HepG2 (cell line): ENCODE measurements around the gene TLN1. TPM values are rescaled to one million over a fixed set of nuclear protein-coding genes. Genes with fewer than 3 reads are reported as not detected.

Source experiments
- ATAC-seq: fragments of 200-7000 bp; cut with Tn5 transposase; 3 replicates; pipeline ENCODE4 v1.9.1; 2020; ENCODE audit warnings: mild to moderate bottlenecking, moderate library complexity
- BruUV-seq: library from RNA; stranded (reverse); fragments of 400-500 nt; replicated peaks from 2 replicates; lab custom pipeline; 2021; lab: Mats Ljungman, UMichigan
- CTCF ChIA-PET: fragments of 300-600 bp; formaldehyde crosslinking; extraction: SDS; loops from one replicate; lab custom pipeline; 2021; ENCODE audit warnings: low total read pairs, inconsistent platforms, low intra/inter-chr PET ratio; lab: Yijun Ruan, JAX
- POLR2A ChIA-PET: fragments of 350-600 bp; sonication (Branson Sonifier 250); formaldehyde crosslinking; loops from one replicate; lab custom pipeline; 2020; ENCODE audit warnings: antibody characterized with exemption, inconsistent platforms; lab: Yijun Ruan, JAX
- DNase-seq: peaks from one replicate; pipeline ENCODE4 v3.0.0-alpha.2; 2015; ENCODE audit warnings: low spot score
- FAIRE-seq: peaks from 3 replicates; lab custom pipeline; 2011; peaks lifted over from hg19 to GRCh38; lab: Jason Lieb, UNC
- H2AFZ ChIP-seq: one replicate; pipeline ENCODE4 v1.6.1; 2011; ENCODE audit warnings: low read length, inconsistent platforms
- H3K27ac ChIP-seq: fragments of 300-600 bp; 3 replicates; pipeline ENCODE4 v1.8.0; 2011; ENCODE audit warnings: mixed run types, mild to moderate bottlenecking, mixed read lengths, low read length, inconsistent platforms; ENCODE audit not compliant: insufficient read depth; ENCODE audit errors: extremely low read length
- H3K27me3 ChIP-seq, 2 experiments: fragments of 200-600 bp in 1 of 2; 2 replicates in 1 of 2; 3 replicates in 1 of 2; pipeline versions ENCODE4 v1.6.0 to v1.8.0; 2011; ENCODE audit warnings: low read length in 2 of 2, mild to moderate bottlenecking in 2 of 2, moderate library complexity in 2 of 2, inconsistent platforms in 1 of 2; ENCODE audit not compliant: insufficient read depth in 2 of 2, control insufficient read depth in 1 of 2
- H3K36me3 ChIP-seq, 2 experiments: fragments of 200-600 bp in 1 of 2; replicated peaks in 1 of 2; 2 replicates in 1 of 2; 3 replicates in 1 of 2; pipeline versions ENCODE4 v1.5.1 to v1.8.0; 2011; ENCODE audit warnings: low read length in 2 of 2, inconsistent platforms in 1 of 2; ENCODE audit not compliant: insufficient read depth in 2 of 2, control insufficient read depth in 1 of 2
- H3K4me1 ChIP-seq: 2 replicates; pipeline ENCODE4 v1.5.1; 2012; ENCODE audit warnings: low read length, inconsistent platforms; ENCODE audit not compliant: insufficient read depth
- H3K4me2 ChIP-seq: 2 replicates; pipeline ENCODE4 v1.6.0; 2011; ENCODE audit warnings: low read depth, low read length, inconsistent platforms
- H3K4me3 ChIP-seq, 3 experiments: fragments of 200-600 bp in 1 of 3; sonication (generic), shearing (Covaris generic) in 1 of 3; replicated peaks in 1 of 3; 2 replicates each; pipeline ENCODE4 v1.5.1; 2011 to 2016; ENCODE audit warnings: low read length in 3 of 3, inconsistent platforms in 2 of 3, low read depth in 2 of 3, mild to moderate bottlenecking in 2 of 3, control low read depth in 1 of 3, mixed read lengths in 1 of 3; ENCODE audit not compliant: insufficient read depth in 1 of 3
- H3K79me2 ChIP-seq: one replicate; pipeline ENCODE4 v1.6.1; 2011; ENCODE audit warnings: low read length, inconsistent platforms; ENCODE audit not compliant: insufficient read depth
- H3K9ac ChIP-seq: 2 replicates; pipeline ENCODE4 v1.6.0; 2011; ENCODE audit warnings: mild to moderate bottlenecking, low read depth, low read length, inconsistent platforms; ENCODE audit not compliant: insufficient read depth
- H3K9me3 ChIP-seq: 2 replicates; pipeline ENCODE4 v1.5.1; 2012; ENCODE audit warnings: mild to moderate bottlenecking, low read length
- H4K20me1 ChIP-seq: 2 replicates; pipeline ENCODE4 v1.6.0; 2011; ENCODE audit warnings: inconsistent platforms, mild to moderate bottlenecking, low read length, moderate library complexity; ENCODE audit not compliant: insufficient read depth
- ARID4A ChIP-seq: sonication (generic); formaldehyde crosslinking; IDR thresholded peaks from 2 replicates; pipeline ENCODE4 v1.5.0; 2020; ENCODE audit warnings: mild to moderate bottlenecking, missing genetic modification reagents, borderline replicate concordance
- ATF2 ChIP-seq: sonication (generic); formaldehyde crosslinking; IDR thresholded peaks from 2 replicates; pipeline ENCODE4 v1.4.0; 2020; ENCODE audit warnings: missing genetic modification reagents
- CBX2 ChIP-seq, 2 experiments: fragments of 200-600 bp in 1 of 2; sonication (generic); formaldehyde crosslinking in 1 of 2; IDR thresholded peaks; 2 replicates each; pipeline versions ENCODE4 v1.7.0 to v1.8.1; 2018 to 2022; ENCODE audit warnings: low read depth in 2 of 2, low read length in 1 of 2, mild to moderate bottlenecking in 1 of 2, missing genetic modification reagents in 1 of 2
- GLMP ChIP-seq: sonication (generic); formaldehyde crosslinking; IDR thresholded peaks from 2 replicates; pipeline ENCODE4 v1.9.0; 2021; ENCODE audit warnings: missing genetic modification reagents, mild to moderate bottlenecking, borderline replicate concordance
- RBFOX2 ChIP-seq: fragments of 200-400 bp; formaldehyde crosslinking; IDR thresholded peaks from 2 replicates; pipeline ENCODE4 v1.6.1; 2017; ENCODE audit warnings: low read depth, mild to moderate bottlenecking, low read length
- ZBTB38 ChIP-seq: sonication (generic); formaldehyde crosslinking; IDR thresholded peaks from 2 replicates; pipeline ENCODE4 v1.5.1; 2020; ENCODE audit warnings: mild to moderate bottlenecking, missing genetic modification reagents
- ZFYVE20 ChIP-seq: sonication (generic); formaldehyde crosslinking; IDR thresholded peaks from 2 replicates; pipeline ENCODE4 v1.8.0; 2023; ENCODE audit warnings: low read depth, mild to moderate bottlenecking, moderate library complexity, missing genetic modification reagents, borderline replicate concordance
- ZNF207 ChIP-seq: fragments of 450-650 bp; IDR thresholded peaks from 2 replicates; pipeline ENCODE4 v1.6.1; 2016; ENCODE audit warnings: antibody characterized with exemption, borderline replicate concordance
- WGBS: methylation state at CpG from one replicate; pipeline ENCODE4 v1.1.6; 2017; ENCODE audit warnings: low lambda C conversion rate; 5-methylcytosine and 5-hydroxymethylcytosine counted together
- in situ Hi-C: cut with HindIII; loops from 2 replicates; pipeline ENCODE4 v1.10.0; 2017; ENCODE audit warnings: low pct_unique_long_range_greater_than_20kb; ENCODE audit not compliant: extremely low pct_ligation_motif_present
- intact Hi-C: fragments of 100-400 bp; cut with micrococcal nuclease; formaldehyde crosslinking; loops from one replicate; pipeline ENCODE4 v1.10.0; 2022; ENCODE audit not compliant: unreplicated experiment
- polyA plus RNA-seq, 8 experiments: library from polyadenylated mRNA; depleted of rRNA in 3 of 8; stranded (reverse) in 7 of 8; unstranded in 1 of 8; fragments of >200 nt; fragmentation: Illumina TruSeq in 4 of 8; extraction: Trizol in 4 of 8; gene quantifications; 2 replicates each; pipeline versions ENCODE4 v1.2.1 to v1.2.3, GENCODE V29; 2011 to 2016; ENCODE audit warnings: low read depth in 4 of 8, missing spikeins in 1 of 8, mixed read lengths in 1 of 8; ENCODE audit not compliant: insufficient read depth in 1 of 8
- total RNA-seq, 5 experiments: library from RNA; depleted of rRNA; stranded (reverse); fragments of >200 nt; fragmentation: Illumina TruSeq; extraction: Trizol; gene quantifications; 2 replicates each; pipeline ENCODE4 v1.2.3, GENCODE V29; 2016; ENCODE audit warnings: low read depth in 1 of 5

The TLN1 gene
- total and polyA plus RNA-seq, 2 of the 13 experiments (the other 11 are each of a cell fraction or from before 2014, with no cell fraction given) = 35.2 to 51.8 TPM

GRCh38 chr9:35675732-35676392 is 56.1 kb downstream of the TLN1 start:
- WGBS = 95% methylated on average over 48 of the region's 51 CpGs
- H3K4me2 ChIP-seq = no peak overlapping the region
- no peak overlapping the region for H2AFZ ChIP-seq
- DNase-seq (no peak), ATAC-seq (no peak), FAIRE-seq (no peak)
- H4K20me1 ChIP-seq = no peaks in the 10 kb centered on the region
- in situ Hi-C loops = no loop called here
- no peaks in the 10 kb centered on the region for H3K36me3 ChIP-seq
- peaks cover 43% of the 10 kb centered on the region for H3K4me1 ChIP-seq
- CTCF ChIA-PET = no interaction called here
- no peaks in the 10 kb centered on the region for H3K9me3 ChIP-seq
- no TSS peak for BruUV-seq
- POLR2A ChIA-PET = no interaction called here
- TF ChIP-seq RBFOX2 (0 out of 2 replicates have a peak, but pooled peaks have one; percentile 35), CBX2 (IDR thresholded peaks at IDR 0.05; ENCODE audit: low read depth, low read length) (no peak), CBX2 (CRISPR knock-in tag; IDR thresholded peaks at IDR 0.05; ENCODE audit: low read depth) (no peak)
- no peaks in the 10 kb centered on the region for H3K79me2 ChIP-seq
- H3K27ac ChIP-seq = no peak overlapping the region
- no peak overlapping the region for H3K9ac ChIP-seq
- H3K27me3 ChIP-seq = no peaks in the 10 kb centered on the region
- H3K4me3 ChIP-seq = peak overlapping the region in 2 of 3 experiments; percentile 33 to 39; a peak in 2 of 6 replicates
- intact Hi-C loops = no loop called here

GRCh38 chr9:35675204-35675603 is 56.8 kb downstream of the TLN1 start:
- H4K20me1 ChIP-seq = no peaks in the 10 kb centered on the region
- TF ChIP-seq ZNF207 (no peak), ATF2 (no peak), GLMP (CRISPR knock-in tag) (no peak), ZBTB38 (CRISPR knock-in tag) (peak; percentile 58; the same call in 1 of the 2 replicates), ZFYVE20 (no peak), ARID4A (CRISPR knock-in tag) (no peak)
- intact Hi-C loops (no loop called here), in situ Hi-C loops (no loop called here)
- peak overlapping the region in 2 of 3 experiments; percentile 33 to 39; a peak in 3 of 6 replicates for H3K4me3 ChIP-seq
- H2AFZ ChIP-seq = no peak overlapping the region
- H3K79me2 ChIP-seq = no peaks in the 10 kb centered on the region
- BruUV-seq = no TSS peak
- FAIRE-seq (no peak), ATAC-seq (no peak), DNase-seq (no peak)
- ChIA-PET CTCF (no interaction called here), POLR2A (interaction anchor here (0.9 kb wide), 1 partner anchor 15 kb away, joined by 6 read pairs; no protein-coding TSS in a partner anchor)
- 98% methylated on average over 8 of the region's 13 CpGs for WGBS
- no peak overlapping the region for H3K9ac ChIP-seq
- H3K4me2 ChIP-seq = peak overlapping the region; percentile 32; the same call in 1 of the 2 replicates
- H3K36me3 ChIP-seq = no peaks in the 10 kb centered on the region
- no peaks in the 10 kb centered on the region for H3K27me3 ChIP-seq
- H3K4me1 ChIP-seq = peaks cover 49% of the 10 kb centered on the region
- H3K27ac ChIP-seq = no peak overlapping the region
- H3K9me3 ChIP-seq = no peaks in the 10 kb centered on the region
